GM19023 (cell line): ENCODE measurements around the gene FYN.

Experiments used
- ATAC-seq: cut with Tn5 transposase; IDR thresholded peaks from one replicate; pipeline ENCODE4 v1.9.1; 2021; ENCODE audit warnings: mild to moderate bottlenecking, moderate library complexity; ENCODE audit not compliant: unreplicated experiment

Gene FYN

GRCh38 chr6:111884068-111884467 lies 10.8 kb upstream of the FYN start:
- ATAC-seq: no peak

GRCh38 chr6:111880181-111880888 lies 7.1 kb upstream of the FYN start:
- ATAC-seq: no peak

GRCh38 chr6:111875741-111876140 lies 2.5 kb upstream of the FYN start:
- ATAC-seq: no peak

GRCh38 chr6:111874025-111874415 lies 768 bp upstream of the FYN start:
- ATAC-seq: no peak

GRCh38 chr6:111872401-111873177 lies 663 bp downstream of the FYN start:
- peak; percentile 7 for ATAC-seq

- ATAC-seq: no peak
These were observed 1.4 kb downstream of the FYN start for GRCh38 chr6:111871725-111872400.

GRCh38 chr6:111871207-111871606 lies 2.0 kb downstream of the FYN start:
- ATAC-seq: no peak

- ATAC-seq: no peak
These were observed 2.5 kb downstream of the FYN start for GRCh38 chr6:111870742-111871064.

GRCh38 chr6:111870051-111870741 lies 3.1 kb downstream of the FYN start:
- no peak for ATAC-seq

GRCh38 chr6:111866857-111867256 lies 6.4 kb downstream of the FYN start:
- ATAC-seq: no peak

- ATAC-seq: no peak
These were observed 7.2 kb downstream of the FYN start for GRCh38 chr6:111865909-111866546.

GRCh38 chr6:111865049-111865585 lies 8.1 kb downstream of the FYN start:
- no peak for ATAC-seq

- no peak for ATAC-seq
These were observed 8.9 kb downstream of the FYN start for GRCh38 chr6:111864138-111865048.

- no peak for ATAC-seq
These were observed 10.5 kb downstream of the FYN start for GRCh38 chr6:111862741-111863140.

GRCh38 chr6:111862314-111862713 lies 10.9 kb downstream of the FYN start:
- ATAC-seq: no peak

GRCh38 chr6:111861431-111861885 lies 11.8 kb downstream of the FYN start:
- no peak for ATAC-seq

GRCh38 chr6:111858347-111858746 lies 14.9 kb downstream of the FYN start:
- no peak for ATAC-seq

GRCh38 chr6:111857674-111858337 lies 15.4 kb downstream of the FYN start:
- no peak for ATAC-seq

GRCh38 chr6:111855753-111856152 lies 17.5 kb downstream of the FYN start:
- no peak for ATAC-seq
